HG03060 (cell line): Measurements from ENCODE around the gene CD52.
"Not testable (repeated sequence)": the region's sequence is repeated elsewhere in the genome, so short reads cannot be mapped to it uniquely, and the experiment has no call there.

Source experiments
- ATAC-seq: cut with Tn5 transposase; IDR thresholded peaks from one replicate; pipeline ENCODE4 v1.9.1; 2021; ENCODE audit warnings: low read depth, moderate number of reproducible peaks; ENCODE audit not compliant: unreplicated experiment

The CD52 gene

DNA sequence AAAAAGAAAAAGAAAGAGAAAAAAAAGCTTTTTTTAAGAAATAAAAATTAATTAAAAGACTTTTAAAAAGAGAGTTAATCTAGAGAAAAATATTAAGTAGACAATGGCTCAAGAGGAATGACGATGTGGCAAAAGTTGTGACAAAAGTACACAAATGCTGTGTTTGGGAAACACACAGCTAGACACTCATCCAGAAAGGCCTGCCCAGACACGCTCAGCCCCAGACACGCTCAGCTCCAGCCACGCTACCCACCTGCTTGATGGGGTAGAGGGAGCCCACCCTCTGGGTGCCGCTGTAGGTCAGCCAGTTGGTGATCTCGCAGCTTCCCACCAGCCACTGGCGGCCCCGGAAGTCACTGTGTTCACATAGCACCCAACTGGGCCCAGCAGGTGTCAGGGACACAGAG, 10.2 kb downstream of the CD52 start:
- no peak for ATAC-seq

GRCh38 chr1:26328597-26328996, 10.8 kb downstream of the CD52 start:
- no peak for ATAC-seq

- ATAC-seq: not testable (repeated sequence)
These were observed 11.6 kb downstream of the CD52 start for GRCh38 chr1:26329380-26329779.

GRCh38 chr1:26330276-26330675, 12.5 kb downstream of the CD52 start:
- ATAC-seq: no peak

GRCh38 chr1:26333312-26333711, 15.6 kb downstream of the CD52 start:
- not testable (repeated sequence) for ATAC-seq

DNA sequence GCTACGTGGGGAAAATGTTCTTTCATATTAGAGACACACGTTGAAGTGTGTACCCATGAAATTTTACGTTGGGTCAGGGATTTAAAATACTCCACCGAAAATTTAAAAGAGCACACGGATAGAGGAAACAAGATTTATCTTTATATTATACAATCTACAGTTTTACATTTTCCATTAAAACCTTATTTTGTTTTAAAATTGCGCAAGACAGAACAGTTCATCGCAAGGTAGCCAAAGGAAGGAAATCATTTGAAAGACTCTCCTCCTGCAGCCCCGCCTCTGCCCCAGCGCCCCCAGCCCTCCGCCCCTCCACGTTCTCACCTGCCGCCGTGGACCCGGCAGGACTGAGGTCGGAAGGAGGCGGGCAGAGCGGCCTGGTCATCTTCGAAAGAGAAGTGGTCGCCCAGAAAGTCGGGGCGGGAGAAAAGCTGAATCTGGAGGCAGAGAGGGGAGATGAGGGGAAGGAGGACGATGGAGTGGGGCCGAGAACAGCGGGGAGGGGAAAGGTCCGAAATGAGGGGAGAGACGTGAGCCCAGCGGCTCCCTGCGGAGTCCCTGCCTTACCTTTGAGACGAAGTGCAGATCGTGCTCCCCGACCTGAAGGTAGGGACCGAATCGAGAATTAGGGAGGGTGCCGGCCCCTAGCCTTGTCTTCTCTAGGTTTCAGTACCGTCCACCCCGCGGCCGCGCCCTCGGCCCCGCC, 18.2 kb downstream of the CD52 start:
- ATAC-seq: no peak

- no peak for ATAC-seq
These were observed 18.9 kb downstream of the CD52 start for GRCh38 chr1:26336477-26337205.

GRCh38 chr1:26337206-26337535, 19.4 kb downstream of the CD52 start:
- no peak for ATAC-seq

DNA sequence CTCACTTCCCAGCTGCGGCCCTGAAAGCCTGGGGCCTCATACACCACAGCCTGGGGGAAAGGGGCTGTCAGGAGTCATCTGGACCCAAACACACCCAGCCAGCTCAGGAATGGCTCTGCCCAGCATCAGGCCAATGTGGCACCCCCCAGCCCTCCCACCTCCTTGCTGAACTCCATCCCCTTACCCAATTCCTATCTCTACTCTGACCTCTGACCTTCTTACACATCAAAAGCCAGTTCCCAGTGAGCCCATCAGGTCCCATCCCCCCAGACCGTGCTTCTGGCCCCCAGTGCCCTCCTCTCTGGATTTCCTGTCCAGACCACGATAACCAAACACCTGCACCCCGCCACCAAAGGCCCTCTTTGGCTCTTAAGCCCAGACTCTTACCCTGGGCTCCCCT, 19.9 kb downstream of the CD52 start:
- no peak for ATAC-seq

- ATAC-seq: no peak
These were observed 20.9 kb downstream of the CD52 start for GRCh38 chr1:26338670-26339069.

DNA sequence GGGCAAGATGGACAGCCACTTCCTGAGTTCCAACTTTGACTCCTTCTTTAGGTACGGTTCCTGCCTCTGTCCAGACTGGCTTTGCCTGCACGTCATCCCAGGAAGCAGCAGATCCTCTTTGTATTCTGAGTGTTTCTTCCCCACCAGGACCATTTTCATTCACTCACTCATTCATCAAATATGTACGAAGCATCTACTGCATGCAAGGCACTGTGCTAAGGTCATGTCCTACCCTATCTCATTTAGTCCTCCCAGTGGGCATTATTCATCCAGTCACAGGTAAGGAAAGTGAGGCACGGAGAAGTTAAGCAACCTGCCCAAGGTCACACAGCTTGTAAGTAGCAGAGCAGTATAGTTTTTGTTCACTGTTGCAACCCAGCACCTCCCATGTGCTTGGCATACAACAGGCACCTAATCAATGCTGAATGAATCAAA, 22.3 kb downstream of the CD52 start:
- no peak for ATAC-seq

- no peak for ATAC-seq
These were observed 26.6 kb downstream of the CD52 start for GRCh38 chr1:26344147-26344920.

GRCh38 chr1:26345718-26346117, 28.0 kb downstream of the CD52 start:
- ATAC-seq: no peak

DNA sequence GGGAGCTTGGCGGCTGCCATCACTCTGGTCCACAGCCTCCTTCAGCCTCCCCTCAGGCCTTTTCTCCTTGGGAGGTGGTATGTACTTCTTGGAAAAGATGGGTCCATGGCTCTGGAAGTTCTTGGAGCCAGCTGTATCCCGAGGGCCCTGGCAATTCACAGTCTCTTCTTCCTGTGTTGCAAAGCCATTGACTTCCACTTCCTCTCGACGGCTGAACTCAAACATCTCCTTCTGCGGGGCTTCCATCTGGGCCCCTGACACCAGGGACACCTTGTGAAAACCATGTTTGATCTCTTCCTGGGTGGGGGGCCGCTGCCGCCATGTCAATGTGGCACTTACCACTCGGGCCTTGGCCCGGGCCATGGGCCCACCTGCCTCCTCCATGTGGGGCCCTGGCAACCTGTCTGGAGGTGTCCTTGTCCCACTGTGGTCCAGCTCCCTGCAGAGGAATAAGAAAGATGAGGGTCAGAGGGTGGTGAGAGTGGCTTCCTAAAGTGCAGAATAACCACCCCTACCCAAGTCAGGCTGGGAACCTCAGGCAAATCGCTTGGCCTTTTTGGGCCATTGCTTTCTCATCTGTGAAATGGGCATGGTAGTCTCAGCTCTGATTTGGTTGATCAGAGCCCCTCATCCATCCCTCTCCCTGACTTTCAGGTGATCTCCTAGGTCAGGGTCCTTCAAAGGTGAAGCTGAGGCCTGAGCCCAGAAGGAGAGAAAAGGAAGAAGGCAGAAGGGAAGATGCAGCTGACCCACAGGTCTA, 28.7 kb downstream of the CD52 start:
- ATAC-seq: no peak

- ATAC-seq: no peak
These were observed 31.6 kb downstream of the CD52 start for GRCh38 chr1:26349188-26349876.

DNA sequence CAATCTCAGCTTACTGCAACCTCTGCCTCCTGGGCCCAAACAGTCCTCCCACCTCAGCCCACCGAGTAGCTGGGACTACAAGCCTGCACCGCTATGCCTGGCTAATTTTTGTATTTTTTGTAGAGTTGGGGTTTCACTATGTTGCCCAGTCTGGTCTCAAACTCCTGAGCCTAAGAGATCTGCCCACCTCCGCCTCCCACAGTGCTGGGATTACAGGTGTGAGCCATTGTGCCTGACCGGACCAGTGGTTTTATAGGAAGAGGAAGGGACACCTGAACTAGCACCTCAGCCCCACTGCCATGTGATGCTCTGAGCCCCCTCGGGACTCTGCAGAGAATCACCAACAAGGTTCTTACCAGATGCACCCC, 32.1 kb downstream of the CD52 start:
- ATAC-seq: no peak

DNA sequence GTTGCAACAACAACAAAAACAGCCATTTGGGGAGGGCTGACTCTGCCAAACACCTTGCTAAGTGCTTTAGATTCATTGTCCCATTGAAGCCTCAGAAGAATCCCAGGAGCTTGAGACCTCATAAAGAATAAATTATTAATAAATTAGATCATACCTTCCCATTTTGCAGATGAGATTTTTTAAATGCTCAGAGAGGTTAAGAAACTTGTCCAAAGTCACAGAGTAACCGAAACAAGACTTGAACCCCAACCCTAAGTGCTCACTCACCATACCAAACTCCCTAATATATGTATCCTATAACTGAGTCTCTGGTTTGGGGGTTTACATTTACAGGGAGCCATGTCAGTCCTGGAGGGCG, 32.6 kb downstream of the CD52 start:
- ATAC-seq: no peak

DNA sequence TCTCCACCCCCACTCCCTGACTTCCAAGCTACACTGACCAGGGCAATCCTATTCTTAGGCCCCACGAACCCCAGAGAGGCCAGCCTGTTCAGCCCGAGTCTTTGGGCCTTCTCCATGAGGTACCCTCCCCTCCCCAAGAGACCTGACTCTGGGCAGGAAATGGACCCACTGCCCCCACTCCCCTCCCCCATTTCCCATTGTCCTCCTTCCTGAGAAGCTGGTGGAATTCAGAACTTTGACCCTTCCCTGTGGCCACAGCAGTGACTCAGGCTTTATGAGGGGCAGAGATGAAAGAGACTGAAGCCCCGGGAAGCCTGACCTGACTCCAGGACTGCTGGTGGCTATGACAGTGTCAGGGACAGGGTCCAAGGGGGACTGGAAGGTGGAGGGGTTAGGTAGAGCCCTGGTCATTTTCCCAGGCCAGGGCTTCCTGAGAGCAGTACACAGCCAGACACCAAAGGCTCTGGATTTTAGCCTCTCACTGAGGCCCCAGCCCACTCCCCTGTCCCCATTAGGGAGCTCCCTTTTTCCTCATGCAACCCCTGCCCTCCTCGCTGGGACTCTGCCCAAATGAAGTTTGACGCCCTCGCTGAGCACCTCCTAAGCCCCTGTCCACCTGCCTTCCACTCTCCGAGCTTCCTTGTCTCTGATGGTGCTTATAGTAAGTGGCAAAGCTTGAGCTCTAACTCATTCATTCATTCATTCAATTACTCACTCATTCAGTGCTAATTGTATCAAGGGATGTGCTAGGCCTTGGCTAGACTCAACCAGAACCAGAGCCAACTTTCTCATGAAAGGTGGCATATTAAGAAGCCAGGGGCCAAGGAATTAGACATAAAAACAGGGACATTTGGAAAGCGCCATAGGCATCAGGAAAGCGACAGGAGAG, 33.2 kb downstream of the CD52 start:
- ATAC-seq: no peak

GRCh38 chr1:26351590-26352337, 34.0 kb downstream of the CD52 start:
- ATAC-seq: no peak
